Measurements from ENCODE around the gene EXD3. TPM values are rescaled to one million over a fixed set of nuclear protein-coding genes. Genes with fewer than 3 reads are reported as not detected.

Gene EXD3
- total and polyA plus RNA-seq, 2 of the 4 experiments (the other 2 are of a cell fraction) = 1.1 to 7.4 TPM

DNA sequence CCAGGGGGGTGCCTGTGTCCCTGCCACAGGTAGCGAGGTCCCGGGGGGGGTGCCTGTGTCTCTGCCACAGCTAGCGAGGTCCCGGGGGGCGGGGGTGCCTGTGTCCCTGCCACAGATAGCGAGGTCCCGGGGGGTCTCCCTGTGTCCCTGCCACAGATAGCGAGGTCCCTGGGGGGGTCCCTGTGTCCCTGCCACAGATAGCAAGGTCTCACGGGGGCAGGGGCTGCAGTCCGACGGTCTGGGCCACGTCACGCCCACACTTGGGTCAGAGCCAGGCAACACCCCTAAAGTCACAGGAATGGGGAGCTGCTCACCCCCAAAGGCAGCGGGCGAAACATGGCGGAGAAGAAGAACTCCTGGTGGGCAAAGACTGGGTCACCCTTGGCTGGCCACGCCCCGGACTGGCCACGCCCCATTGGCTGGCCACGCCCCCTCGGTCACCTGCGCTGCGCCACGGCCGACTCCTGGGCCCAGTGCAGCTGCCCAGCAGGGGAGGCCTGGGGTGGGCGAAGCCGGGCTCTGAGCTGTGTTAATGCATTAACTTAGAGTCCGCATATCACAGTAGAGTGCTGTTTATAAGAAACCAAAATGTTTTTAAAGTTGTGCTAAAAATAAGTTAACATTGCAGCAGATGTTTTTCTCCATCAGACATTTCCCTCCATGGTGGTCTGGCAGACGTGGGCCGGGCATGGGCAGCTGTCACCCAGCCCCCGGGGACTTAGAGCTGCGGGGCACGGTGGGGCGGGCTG lies 7.2 kb upstream of the EXD3 start:
- H3K9ac ChIP-seq (ENCODE audit: low read depth, low read length) = no peak overlapping the region
- H3K4me1 ChIP-seq (ENCODE audit: control insufficient read depth, insufficient read depth, low read length) = peaks cover 2% of the 10 kb centered on the region; the same call in 1 of the 2 replicates
- 70% methylated on average over 12 of the region's 34 CpGs; no CpG with 5 or more reads in 1 of the 2 experiments for WGBS, 2 experiments (ENCODE audit: extremely low coverage in 2 of 2, insufficient read length in 1 of 2)
- ChIA-PET POLR2A (ENCODE audit: unreplicated experiment) (no interaction called here), CTCF (no interaction called here)
- in situ Hi-C loops (cut with MboI; ENCODE audit: low sequenced_read_pairs) = no loop called here
- intact Hi-C loops (cut with micrococcal nuclease) = no loop called here
- no peak overlapping the region for H3K27ac ChIP-seq (ENCODE audit: insufficient read depth, low read length)
- DNase-seq (no peak), ATAC-seq (ENCODE audit: low read depth) (peak; percentile 13; the same call in 1 of the 2 replicates)
- H3K36me3 ChIP-seq (ENCODE audit: control insufficient read depth, insufficient read depth, low read length) = no peaks in the 10 kb centered on the region
- H2BK5ac ChIP-seq (ENCODE audit: low read depth, low read length, poor library complexity, severe bottlenecking) = no peak overlapping the region
- no peaks in the 10 kb centered on the region for H3K79me1 ChIP-seq (ENCODE audit: low read depth in 1 of 2, low read length in 2 of 2)
- dilution Hi-C loops (cut with HindIII; ENCODE audit: low sequenced_read_pairs, unreplicated experiment) = no loop called here
- H3K9me1 ChIP-seq (ENCODE audit: insufficient read depth, low read length) = no peaks in the 10 kb centered on the region
- no peak overlapping the region for H4K5ac ChIP-seq (ENCODE audit: low read depth, low read length)
- H3K4me2 ChIP-seq (ENCODE audit: low read depth, low read length) = no peak overlapping the region
- TF ChIP-seq CEBPB (IDR thresholded peaks at IDR 0.05; ENCODE audit: low read depth, low read length) (no peak), MXI1 (IDR thresholded peaks at IDR 0.05; ENCODE audit: borderline replicate concordance, low read depth, low read length) (no peak), MAFK (IDR thresholded peaks at IDR 0.05; ENCODE audit: low read depth, low read length) (no peak)
- H3K4me3 ChIP-seq (ENCODE audit: insufficient read depth, low read depth, low read length) = no peak overlapping the region
- H2BK15ac ChIP-seq (ENCODE audit: low read depth, low read length) = no peak overlapping the region
- BruUV-seq (replicated peaks) = no TSS peak
- H2BK20ac ChIP-seq (ENCODE audit: low read depth, low read length) = no peak overlapping the region
- H3K14ac ChIP-seq (replicated peaks; ENCODE audit: low read depth, low read length) = no peak overlapping the region
- no peaks in the 10 kb centered on the region for H3K9me3 ChIP-seq (ENCODE audit: control insufficient read depth, insufficient read depth, low read length)
- H4K91ac ChIP-seq (ENCODE audit: insufficient read depth, low read depth, low read length) = no peak overlapping the region
- H2AK9ac ChIP-seq (replicated peaks; ENCODE audit: low read depth, low read length, poor library complexity) = no peak overlapping the region
- no peak overlapping the region for H4K8ac ChIP-seq (ENCODE audit: low read depth in 2 of 2, low read length in 2 of 2)
- no peak overlapping the region for H3K18ac ChIP-seq (ENCODE audit: low read depth, low read length)
- H2AFZ ChIP-seq (replicated peaks; ENCODE audit: low read length, poor library complexity) = no peak overlapping the region
- H3K56ac ChIP-seq (ENCODE audit: extremely low read depth, insufficient read depth, low read length) = no peak overlapping the region
- H3K23ac ChIP-seq (ENCODE audit: low read depth, low read length) = no peak overlapping the region
- no peak overlapping the region for H3K4ac ChIP-seq (ENCODE audit: low read depth, low read length)
- H2AK5ac ChIP-seq (ENCODE audit: low read depth, low read length) = no peak overlapping the region
- no peaks in the 10 kb centered on the region for H4K20me1 ChIP-seq (ENCODE audit: insufficient read depth, low read length)
- no peak overlapping the region for H2BK120ac ChIP-seq (ENCODE audit: low read depth, low read length)
- H3K27me3 ChIP-seq (ENCODE audit: control insufficient read depth, insufficient read depth, low read length) = no peaks in the 10 kb centered on the region

Data from IMR-90 (cell line).